Astrocyte (in vitro differentiated cells and primary cell): ENCODE data around the gene MEGF11. TPM values are rescaled to one million over a fixed set of nuclear protein-coding genes. Genes with fewer than 3 reads are reported as not detected.

ENCODE experiments used
- DNase-seq: peaks from one replicate; pipeline ENCODE4 v3.0.0-alpha.2; 2010; ENCODE audit warnings: low read depth
- FAIRE-seq: peaks from 2 replicates; lab custom pipeline; 2011; peaks lifted over from hg19 to GRCh38; lab: Jason Lieb, UNC
- H2AFZ ChIP-seq: 2 replicates; pipeline ENCODE4 v1.6.0; 2012; ENCODE audit warnings: low read depth, low read length, inconsistent platforms
- H3K27ac ChIP-seq: 2 replicates; pipeline ENCODE4 v1.5.1; 2011; ENCODE audit warnings: low read depth, low read length, inconsistent platforms
- H3K27me3 ChIP-seq: 2 replicates; pipeline ENCODE4 v1.6.0; 2011; ENCODE audit warnings: low read length, inconsistent platforms; ENCODE audit not compliant: insufficient read depth
- H3K36me3 ChIP-seq: 2 replicates; pipeline ENCODE4 v1.5.1; 2011; ENCODE audit warnings: low read length, inconsistent platforms; ENCODE audit not compliant: insufficient read depth
- H3K4me1 ChIP-seq: 2 replicates; pipeline ENCODE4 v1.5.1; 2011; ENCODE audit warnings: low read length, inconsistent platforms; ENCODE audit not compliant: insufficient read depth
- H3K4me2 ChIP-seq: 2 replicates; pipeline ENCODE4 v1.6.0; 2012; ENCODE audit warnings: low read length, inconsistent platforms
- H3K4me3 ChIP-seq: 2 replicates; pipeline ENCODE4 v1.5.1; 2011; ENCODE audit warnings: low read depth, mild to moderate bottlenecking, low read length, inconsistent platforms; ENCODE audit not compliant: insufficient read depth
- H3K79me2 ChIP-seq: 2 replicates; pipeline ENCODE4 v1.6.0; 2012; ENCODE audit warnings: mild to moderate bottlenecking, low read length, inconsistent platforms; ENCODE audit not compliant: insufficient read depth
- H3K9ac ChIP-seq: 2 replicates; pipeline ENCODE4 v1.6.0; 2012; ENCODE audit warnings: mild to moderate bottlenecking, low read length, inconsistent platforms
- H3K9me3 ChIP-seq: 2 replicates; pipeline ENCODE4 v1.5.1; 2012; ENCODE audit warnings: low read depth, mild to moderate bottlenecking, low read length, inconsistent platforms; ENCODE audit not compliant: insufficient read depth
- H4K20me1 ChIP-seq: 2 replicates; pipeline ENCODE4 v1.6.0; 2012; ENCODE audit warnings: low read length, inconsistent platforms; ENCODE audit not compliant: insufficient read depth
- H3K27ac Mint-ChIP-seq: one replicate; pipeline ENCODE4 v1.8.0; 2021; ENCODE audit warnings: mild to moderate bottlenecking, mixed read lengths; ENCODE audit not compliant: unreplicated experiment
- H3K27me3 Mint-ChIP-seq: one replicate; pipeline ENCODE4 v1.8.0; 2021; ENCODE audit warnings: low read depth, mixed read lengths; ENCODE audit not compliant: unreplicated experiment
- H3K36me3 Mint-ChIP-seq: one replicate; pipeline ENCODE4 v1.8.0; 2021; ENCODE audit warnings: low read depth, mixed read lengths; ENCODE audit not compliant: unreplicated experiment
- H3K4me1 Mint-ChIP-seq: one replicate; pipeline ENCODE4 v1.8.0; 2021; ENCODE audit warnings: low read depth, mixed read lengths; ENCODE audit not compliant: unreplicated experiment
- H3K4me3 Mint-ChIP-seq: one replicate; pipeline ENCODE4 v1.8.0; 2021; ENCODE audit warnings: mild to moderate bottlenecking, moderate library complexity, mixed read lengths; ENCODE audit not compliant: unreplicated experiment
- H3K9me3 Mint-ChIP-seq: one replicate; pipeline ENCODE4 v1.8.0; 2021; ENCODE audit warnings: mild to moderate bottlenecking, mixed read lengths; ENCODE audit not compliant: unreplicated experiment
- EZH2 ChIP-seq: IDR thresholded peaks from 2 replicates; pipeline ENCODE4 v1.6.1; 2012; ENCODE audit warnings: mild to moderate bottlenecking, low read length, inconsistent platforms; ENCODE audit not compliant: insufficient read depth
- total RNA-seq: library from RNA; stranded (reverse); gene quantifications from 2 replicates; pipeline ENCODE4 v1.2.1, GENCODE V29; 2021
- TF ChIP-seq, protein P1 (sequence below): IDR thresholded peaks from 2 replicates; pipeline ENCODE4 v1.5.1; 2011; ENCODE audit warnings: low read depth, mild to moderate bottlenecking, inconsistent platforms, low read length, moderate library complexity; ENCODE audit not compliant: insufficient read depth

MEGF11 gene
- total RNA-seq, 1 donor from 2014 or later: 0.16 TPM

DNA sequence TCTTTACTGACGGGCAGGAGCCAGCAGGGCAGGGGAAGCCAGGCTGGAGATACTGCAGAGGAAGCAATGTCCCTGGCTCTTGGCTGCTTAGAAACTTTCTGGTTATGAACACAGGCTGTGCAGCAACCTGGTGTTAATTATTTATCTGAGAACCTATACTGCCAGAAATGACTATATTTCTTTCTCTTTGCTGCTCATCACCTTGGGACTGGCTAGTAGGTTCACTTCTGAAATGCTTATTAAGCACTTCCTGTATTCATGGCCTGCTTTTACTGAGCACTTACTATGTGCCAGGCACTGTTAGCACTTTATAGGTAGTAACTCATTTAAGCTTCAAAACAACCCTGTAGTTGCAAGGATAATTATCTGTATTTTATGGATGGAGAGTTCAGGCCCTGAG is 326.7 kb downstream of the MEGF11 start:
- Histone ChIP-seq H3K79me2 (no peaks in the 10 kb centered on the region), H2AFZ (no peak overlapping the region), H4K20me1 (peaks cover 12% of the 10 kb centered on the region), H3K4me1 (no peaks in the 10 kb centered on the region), H3K4me3 (no peak overlapping the region), H3K4me2 (no peak overlapping the region), H3K9me3 (no peaks in the 10 kb centered on the region), H3K27me3 (peaks cover 2% of the 10 kb centered on the region), H3K27ac (no peak overlapping the region), H3K9ac (no peak overlapping the region), H3K36me3 (no peaks in the 10 kb centered on the region)
- no peak for TF ChIP-seq EZH2
- TF ChIP-seq, protein P1, sequence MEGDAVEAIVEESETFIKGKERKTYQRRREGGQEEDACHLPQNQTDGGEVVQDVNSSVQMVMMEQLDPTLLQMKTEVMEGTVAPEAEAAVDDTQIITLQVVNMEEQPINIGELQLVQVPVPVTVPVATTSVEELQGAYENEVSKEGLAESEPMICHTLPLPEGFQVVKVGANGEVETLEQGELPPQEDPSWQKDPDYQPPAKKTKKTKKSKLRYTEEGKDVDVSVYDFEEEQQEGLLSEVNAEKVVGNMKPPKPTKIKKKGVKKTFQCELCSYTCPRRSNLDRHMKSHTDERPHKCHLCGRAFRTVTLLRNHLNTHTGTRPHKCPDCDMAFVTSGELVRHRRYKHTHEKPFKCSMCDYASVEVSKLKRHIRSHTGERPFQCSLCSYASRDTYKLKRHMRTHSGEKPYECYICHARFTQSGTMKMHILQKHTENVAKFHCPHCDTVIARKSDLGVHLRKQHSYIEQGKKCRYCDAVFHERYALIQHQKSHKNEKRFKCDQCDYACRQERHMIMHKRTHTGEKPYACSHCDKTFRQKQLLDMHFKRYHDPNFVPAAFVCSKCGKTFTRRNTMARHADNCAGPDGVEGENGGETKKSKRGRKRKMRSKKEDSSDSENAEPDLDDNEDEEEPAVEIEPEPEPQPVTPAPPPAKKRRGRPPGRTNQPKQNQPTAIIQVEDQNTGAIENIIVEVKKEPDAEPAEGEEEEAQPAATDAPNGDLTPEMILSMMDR: no peak
- FAIRE-seq (no peak), DNase-seq (no peak)
- no peaks in the 10 kb centered on the region for H3K9me3 Mint-ChIP-seq
- no peaks in the 10 kb centered on the region for H3K4me1 Mint-ChIP-seq
- no peak overlapping the region for H3K27ac Mint-ChIP-seq
- peaks cover 4% of the 10 kb centered on the region for H3K36me3 Mint-ChIP-seq
- H3K27me3 Mint-ChIP-seq: peaks cover 5% of the 10 kb centered on the region
- no peak overlapping the region for H3K4me3 Mint-ChIP-seq

DNA sequence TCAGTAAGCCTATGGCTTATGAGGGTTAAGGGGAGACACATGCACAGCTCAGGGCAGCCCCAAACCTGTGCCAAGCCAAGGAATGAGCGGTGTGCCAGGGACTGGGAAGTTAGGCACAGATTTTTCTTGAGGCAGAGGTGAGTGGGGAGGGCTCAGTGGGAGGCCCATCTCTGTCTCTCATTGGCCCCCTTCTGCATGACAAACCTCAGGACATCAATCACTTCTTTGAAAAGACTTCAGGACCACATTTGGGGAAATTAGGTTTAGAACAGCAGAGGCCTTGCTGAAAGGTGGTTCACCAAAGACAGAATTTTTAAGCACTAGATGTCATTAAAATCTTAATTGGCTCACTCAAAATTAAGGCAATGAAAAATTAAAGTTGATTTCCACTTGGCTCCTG is 327.1 kb downstream of the MEGF11 start:
- no peaks in the 10 kb centered on the region for H3K27me3 ChIP-seq
- FAIRE-seq (no peak), DNase-seq (no peak)
- no peak overlapping the region for H3K27ac ChIP-seq
- no peak overlapping the region for H2AFZ ChIP-seq
- Mint-ChIP-seq H3K36me3 (peaks cover 4% of the 10 kb centered on the region), H3K9me3 (no peaks in the 10 kb centered on the region), H3K27ac (no peak overlapping the region), H3K4me3 (no peak overlapping the region), H3K27me3 (peaks cover 1% of the 10 kb centered on the region), H3K4me1 (no peaks in the 10 kb centered on the region)
- H3K36me3 ChIP-seq: no peaks in the 10 kb centered on the region
- no peak overlapping the region for H3K4me3 ChIP-seq
- no peak overlapping the region for H3K4me2 ChIP-seq
- H4K20me1 ChIP-seq: peaks cover 14% of the 10 kb centered on the region
- H3K9me3 ChIP-seq: no peaks in the 10 kb centered on the region
- H3K79me2 ChIP-seq: no peaks in the 10 kb centered on the region
- no peak overlapping the region for H3K9ac ChIP-seq
- TF ChIP-seq, protein P1: no peak
- no peak for TF ChIP-seq EZH2
- H3K4me1 ChIP-seq: no peaks in the 10 kb centered on the region

DNA sequence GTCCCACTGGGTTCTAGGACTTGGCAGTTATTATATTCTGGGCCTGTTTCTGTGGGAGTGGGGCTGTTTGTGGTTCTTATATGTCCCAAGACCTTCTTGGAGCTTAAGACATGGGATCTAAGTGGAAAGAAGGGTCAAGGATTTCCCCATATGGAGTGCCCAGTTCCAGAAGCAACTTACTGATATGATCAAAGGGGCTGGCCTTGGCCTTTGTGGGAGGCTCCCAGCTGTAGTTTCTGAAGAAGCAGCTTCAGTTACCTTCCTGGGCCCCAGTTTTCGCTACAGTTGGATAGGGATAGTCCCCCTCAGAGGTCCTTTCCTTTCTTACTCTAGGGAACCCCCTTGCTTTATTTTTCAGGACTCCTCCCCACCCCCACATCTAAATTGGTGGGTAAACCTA is 328.2 kb downstream of the MEGF11 start:
- H3K27ac ChIP-seq: no peak overlapping the region
- no peaks in the 10 kb centered on the region for H3K4me1 Mint-ChIP-seq
- peaks cover 1% of the 10 kb centered on the region for H3K27me3 Mint-ChIP-seq
- no peak overlapping the region for H3K9ac ChIP-seq
- no peaks in the 10 kb centered on the region for H3K79me2 ChIP-seq
- no peak overlapping the region for H3K4me3 Mint-ChIP-seq
- no peaks in the 10 kb centered on the region for H3K9me3 ChIP-seq
- H3K4me3 ChIP-seq: no peak overlapping the region
- H3K4me1 ChIP-seq: no peaks in the 10 kb centered on the region
- H2AFZ ChIP-seq: no peak overlapping the region
- H3K36me3 ChIP-seq: no peaks in the 10 kb centered on the region
- H3K9me3 Mint-ChIP-seq: no peaks in the 10 kb centered on the region
- H3K27me3 ChIP-seq: no peaks in the 10 kb centered on the region
- DNase-seq: no peak
- no peak for TF ChIP-seq EZH2
- TF ChIP-seq, protein P1: no peak
- no peak overlapping the region for H3K27ac Mint-ChIP-seq
- peaks cover 4% of the 10 kb centered on the region for H3K36me3 Mint-ChIP-seq
- H4K20me1 ChIP-seq: peaks cover 14% of the 10 kb centered on the region
- FAIRE-seq: no peak
- H3K4me2 ChIP-seq: no peak overlapping the region
